ENCODE measurements around the gene WWOX. TPM values are rescaled to one million over a fixed set of nuclear protein-coding genes. Genes with fewer than 3 reads are reported as not detected.

WWOX gene
- total RNA-seq, 1 donor from 2014 or later = 29.6 TPM

- no peak overlapping the region for H3K4me3 ChIP-seq (ENCODE audit: low read depth, low read length)
- no peak for TF ChIP-seq CTCF (conservative IDR thresholded peaks at IDR 0.05; ENCODE audit: low read depth, low read length)
- no peak for DNase-seq (ENCODE audit: low read depth)
Measured at GRCh38 chr16:78592111-78592510, 492.7 kb downstream of the WWOX start.

- no peak overlapping the region for H3K4me3 ChIP-seq (ENCODE audit: low read depth, low read length)
- no peak for DNase-seq (ENCODE audit: low read depth)
- TF ChIP-seq CTCF (conservative IDR thresholded peaks at IDR 0.05; ENCODE audit: low read depth, low read length) = no peak
Measured at GRCh38 chr16:78593352-78593751, 493.9 kb downstream of the WWOX start.

- no peak for TF ChIP-seq CTCF (conservative IDR thresholded peaks at IDR 0.05; ENCODE audit: low read depth, low read length)
- DNase-seq (ENCODE audit: low read depth) = no peak
- no peak overlapping the region for H3K4me3 ChIP-seq (ENCODE audit: low read depth, low read length)
Measured at GRCh38 chr16:78594191-78594590, 494.7 kb downstream of the WWOX start.

- H3K4me3 ChIP-seq (ENCODE audit: low read depth, low read length) = no peak overlapping the region
- no peak for TF ChIP-seq CTCF (conservative IDR thresholded peaks at IDR 0.05; ENCODE audit: low read depth, low read length)
- DNase-seq (ENCODE audit: low read depth) = no peak
Measured at GRCh38 chr16:78596348-78596995, 497.0 kb downstream of the WWOX start.

DNA sequence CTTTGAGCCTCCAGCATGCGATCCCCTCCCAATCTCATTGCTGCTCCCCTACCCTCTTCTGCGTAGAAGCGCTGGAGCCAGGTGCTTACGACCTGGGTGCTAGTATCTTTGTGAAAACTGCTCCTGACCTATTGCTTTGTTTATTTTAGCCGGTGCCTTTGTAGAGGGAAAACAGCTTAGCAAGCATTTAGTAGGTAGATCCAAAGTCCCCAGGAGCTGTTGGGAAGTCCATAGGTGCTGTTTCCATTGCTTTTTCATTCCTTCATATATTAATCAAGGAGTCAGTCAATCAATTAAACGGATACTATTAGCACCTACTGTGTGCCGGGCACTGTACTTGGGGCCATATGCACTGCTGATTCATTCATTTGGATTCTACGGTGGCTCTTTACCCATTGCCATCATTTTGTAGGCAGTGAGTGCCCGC, 497.6 kb downstream of the WWOX start:
- no peak for DNase-seq (ENCODE audit: low read depth)
- TF ChIP-seq CTCF (conservative IDR thresholded peaks at IDR 0.05; ENCODE audit: low read depth, low read length) = no peak
- H3K4me3 ChIP-seq (ENCODE audit: low read depth, low read length) = no peak overlapping the region

DNA sequence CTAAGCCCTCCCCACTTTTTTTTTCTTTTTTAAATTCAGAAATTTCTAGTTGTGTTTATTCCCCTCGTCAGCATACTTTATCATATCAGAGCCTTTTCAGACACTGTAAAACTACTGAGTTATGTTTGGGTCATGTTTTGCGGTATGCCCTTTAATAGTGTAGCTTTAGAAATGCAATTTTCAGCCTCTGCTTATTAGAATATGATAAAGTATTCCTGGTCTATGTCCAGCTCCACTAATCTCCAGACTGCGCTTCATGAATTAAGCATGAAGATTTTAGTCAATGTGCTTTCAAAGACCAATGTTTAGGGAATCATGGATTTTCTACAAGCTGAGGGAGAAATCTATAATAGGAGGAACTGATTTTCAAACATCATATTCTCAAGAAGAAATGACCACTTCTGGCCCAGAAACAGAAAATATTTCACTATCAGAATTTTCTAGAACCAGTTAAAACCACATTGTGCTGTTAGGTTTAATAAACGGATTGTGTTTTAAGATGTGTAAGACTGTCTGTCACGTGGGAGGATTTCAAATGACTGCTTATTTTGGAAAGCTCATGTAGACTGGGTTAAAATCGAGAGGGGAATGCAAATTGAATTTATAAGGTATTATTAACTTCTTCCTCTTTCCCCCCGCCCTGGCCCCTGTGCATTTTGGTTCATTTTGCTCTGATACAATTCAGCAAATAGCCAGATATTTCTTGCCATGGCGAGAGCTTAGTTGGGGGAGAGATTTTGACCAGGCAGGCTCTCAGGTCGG, 498.5 kb downstream of the WWOX start:
- no peak overlapping the region for H3K4me3 ChIP-seq (ENCODE audit: low read depth, low read length)
- TF ChIP-seq CTCF (conservative IDR thresholded peaks at IDR 0.05; ENCODE audit: low read depth, low read length) = no peak
- no peak for DNase-seq (ENCODE audit: low read depth)

Data from epithelial cell of proximal tubule (primary cell).